ENCODE results near the gene QRICH1.
A peak's percentile ranks its signal among the peaks of the same experiment; 100 is the strongest.

Gene QRICH1, protein sequence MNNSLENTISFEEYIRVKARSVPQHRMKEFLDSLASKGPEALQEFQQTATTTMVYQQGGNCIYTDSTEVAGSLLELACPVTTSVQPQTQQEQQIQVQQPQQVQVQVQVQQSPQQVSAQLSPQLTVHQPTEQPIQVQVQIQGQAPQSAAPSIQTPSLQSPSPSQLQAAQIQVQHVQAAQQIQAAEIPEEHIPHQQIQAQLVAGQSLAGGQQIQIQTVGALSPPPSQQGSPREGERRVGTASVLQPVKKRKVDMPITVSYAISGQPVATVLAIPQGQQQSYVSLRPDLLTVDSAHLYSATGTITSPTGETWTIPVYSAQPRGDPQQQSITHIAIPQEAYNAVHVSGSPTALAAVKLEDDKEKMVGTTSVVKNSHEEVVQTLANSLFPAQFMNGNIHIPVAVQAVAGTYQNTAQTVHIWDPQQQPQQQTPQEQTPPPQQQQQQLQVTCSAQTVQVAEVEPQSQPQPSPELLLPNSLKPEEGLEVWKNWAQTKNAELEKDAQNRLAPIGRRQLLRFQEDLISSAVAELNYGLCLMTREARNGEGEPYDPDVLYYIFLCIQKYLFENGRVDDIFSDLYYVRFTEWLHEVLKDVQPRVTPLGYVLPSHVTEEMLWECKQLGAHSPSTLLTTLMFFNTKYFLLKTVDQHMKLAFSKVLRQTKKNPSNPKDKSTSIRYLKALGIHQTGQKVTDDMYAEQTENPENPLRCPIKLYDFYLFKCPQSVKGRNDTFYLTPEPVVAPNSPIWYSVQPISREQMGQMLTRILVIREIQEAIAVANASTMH

DNA sequence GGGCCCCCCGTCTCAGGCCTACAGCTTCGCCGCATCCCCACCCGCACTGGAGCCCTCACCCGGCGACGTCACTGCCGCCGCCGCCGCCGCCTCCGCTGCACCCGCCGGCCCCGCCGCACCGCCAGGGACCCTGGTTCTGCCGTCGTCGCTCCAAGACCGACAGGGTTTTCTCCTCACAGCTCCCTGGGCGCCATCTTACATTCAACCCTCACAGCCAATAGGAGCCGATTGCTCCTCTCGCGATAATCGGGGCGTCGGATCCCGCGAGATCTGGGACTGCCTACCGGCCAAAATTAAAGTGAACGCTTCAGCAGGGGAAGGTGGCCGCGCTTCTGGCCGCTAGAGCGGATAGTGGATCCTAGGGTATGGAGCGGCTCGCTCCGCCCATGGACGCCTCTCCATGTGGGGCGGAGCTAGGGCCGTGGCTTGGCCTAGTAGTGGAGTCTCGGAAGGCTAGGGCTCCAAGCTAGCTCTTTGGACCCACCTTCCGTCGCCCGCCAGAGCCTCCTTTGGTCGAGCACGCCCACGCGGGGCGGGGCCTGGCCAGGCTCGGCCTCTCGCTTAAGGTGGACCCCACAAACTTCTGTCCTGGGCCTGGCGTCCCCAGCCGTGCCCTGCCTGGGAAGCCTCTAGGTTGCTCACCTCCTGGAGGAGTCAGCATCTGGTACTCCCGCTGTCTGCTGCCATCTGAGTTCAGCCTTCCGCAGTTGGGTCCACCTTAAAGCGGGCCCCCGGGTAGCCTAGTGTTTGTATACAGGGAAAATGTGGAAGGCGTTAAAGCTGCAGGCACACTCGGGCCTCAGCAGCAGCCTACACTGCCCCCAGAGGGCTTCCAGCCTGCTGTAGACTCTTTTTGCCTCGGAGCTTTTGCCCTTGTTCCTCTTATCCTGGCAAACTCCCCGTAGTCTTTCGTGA, at the start of gene QRICH1:
Gene QRICH1, minus strand, starts transcription at position 219 of the 915 bp plus-strand sequence. CDS start 17,054 bp downstream, outside the sequence.
- FAIRE-seq: peak; percentile 83
- peak; percentile 96 for DNase-seq (ENCODE audit: low spot score)

DNA sequence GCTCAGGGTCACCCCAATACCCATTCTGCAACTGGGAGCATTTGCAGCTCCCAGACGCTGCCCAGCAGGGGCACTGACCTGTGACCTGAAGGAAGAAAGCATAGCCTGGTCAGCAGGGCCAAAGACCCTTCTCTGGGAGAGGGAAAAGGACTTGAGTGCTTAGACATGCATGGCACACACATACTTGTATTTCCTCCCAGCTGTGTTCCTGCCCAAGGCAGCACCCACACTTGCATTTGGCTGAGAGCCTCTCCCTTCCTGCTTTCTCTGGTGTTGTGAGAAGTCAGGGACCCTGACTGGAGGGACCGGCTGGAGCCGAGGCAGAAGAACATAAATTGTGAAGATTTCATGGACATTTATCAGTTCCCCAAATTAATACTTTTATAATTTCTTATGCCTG, 46.2 kb upstream of the QRICH1 start:
- FAIRE-seq (no peak), DNase-seq (ENCODE audit: low spot score) (no peak)

DNA sequence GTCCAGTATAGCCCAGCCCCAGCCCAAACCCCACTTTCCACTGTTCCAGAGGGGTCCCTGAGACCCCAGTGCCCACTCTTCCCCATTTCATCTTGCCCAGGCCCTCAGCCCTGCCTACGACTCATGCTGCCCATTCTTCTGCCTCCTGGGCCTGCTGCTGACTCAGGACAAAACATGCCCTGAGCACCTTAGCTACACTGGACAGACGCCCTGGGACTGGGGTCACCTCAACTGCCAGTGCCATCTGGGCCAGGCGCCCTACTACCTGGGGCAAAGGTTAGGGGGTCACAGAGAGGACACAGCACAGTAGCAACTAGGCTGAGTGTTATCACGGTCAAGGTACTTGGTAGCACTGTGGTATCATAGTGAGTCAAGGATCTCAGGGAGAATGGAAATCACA, 41.6 kb upstream of the QRICH1 start:
- FAIRE-seq (no peak), DNase-seq (ENCODE audit: low spot score) (no peak)

DNA sequence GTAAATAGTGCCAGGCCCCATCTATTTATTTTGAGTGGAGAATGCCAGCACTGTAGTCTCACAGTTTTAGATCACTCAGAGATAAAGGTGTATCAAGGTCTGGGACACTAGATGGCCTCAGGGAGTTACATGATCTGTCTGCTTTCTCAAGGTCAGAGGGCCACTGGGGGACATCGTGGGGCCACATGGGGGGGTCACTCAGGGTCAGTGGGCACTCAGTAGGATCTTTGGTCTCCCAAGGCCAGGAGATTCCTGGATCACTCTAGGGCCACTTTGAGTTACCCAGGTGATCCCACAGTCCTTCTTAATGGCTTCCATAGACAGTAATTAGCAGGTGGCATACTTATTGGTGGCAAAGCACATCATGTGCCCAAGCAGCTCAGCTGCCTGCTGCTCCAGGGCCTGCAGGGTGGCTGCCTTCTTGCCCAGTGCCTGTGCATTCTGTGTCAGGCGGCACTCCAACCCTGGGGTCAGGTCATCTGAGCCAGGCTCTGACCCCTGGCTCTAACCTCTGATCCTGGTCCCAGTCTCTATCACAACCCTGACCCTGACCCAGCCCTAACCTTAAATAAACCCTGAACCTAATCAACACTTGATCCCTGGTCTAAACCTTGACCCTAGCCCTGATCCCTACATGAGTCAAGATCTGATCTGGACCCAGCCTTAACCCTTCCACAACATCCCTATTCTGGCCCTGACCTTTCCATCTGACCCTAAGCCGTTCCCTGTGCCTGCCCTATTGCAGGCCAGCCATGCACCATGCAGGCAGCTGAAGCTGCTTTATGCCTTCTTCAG, 40.8 kb upstream of the QRICH1 start:
- FAIRE-seq (no peak), DNase-seq (ENCODE audit: low spot score) (no peak)

DNA sequence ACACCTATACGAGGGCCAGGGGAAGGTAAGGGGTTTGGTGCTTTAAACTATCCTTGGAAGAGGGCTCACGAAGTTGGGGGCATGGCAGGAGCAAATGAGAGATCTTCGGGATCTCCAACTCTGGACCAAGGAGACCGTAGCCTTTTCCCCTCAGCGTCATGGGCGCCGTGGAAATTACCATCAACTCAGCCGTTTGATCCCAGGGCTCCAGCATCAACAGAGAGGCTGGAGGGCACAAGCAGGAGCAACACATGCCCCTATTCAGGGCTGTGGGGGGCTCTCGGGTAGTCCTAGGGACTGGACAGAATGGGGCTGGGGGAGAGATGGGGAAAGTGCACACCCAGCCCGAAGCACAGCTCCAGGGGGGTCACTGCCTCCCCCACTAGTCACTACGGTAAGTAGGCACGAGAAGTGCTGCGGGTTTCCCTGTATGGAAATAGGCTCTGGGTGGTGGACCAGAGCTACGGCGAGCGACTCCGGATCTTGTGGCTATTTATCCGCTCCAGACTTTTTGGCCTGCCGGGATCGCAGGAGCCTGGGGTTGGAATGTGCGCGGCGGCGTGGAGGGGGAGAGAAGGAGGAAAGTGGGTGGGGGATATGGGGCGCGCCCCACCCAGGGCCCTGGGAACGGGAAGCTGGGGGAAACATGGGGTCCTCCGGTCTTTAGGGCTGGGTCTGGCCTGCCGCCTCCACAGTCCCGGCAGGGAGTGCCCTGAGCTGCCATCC, 39.5 kb upstream of the QRICH1 start:
- DNase-seq (ENCODE audit: low spot score) (peak; percentile 72), FAIRE-seq (no peak)

DNA sequence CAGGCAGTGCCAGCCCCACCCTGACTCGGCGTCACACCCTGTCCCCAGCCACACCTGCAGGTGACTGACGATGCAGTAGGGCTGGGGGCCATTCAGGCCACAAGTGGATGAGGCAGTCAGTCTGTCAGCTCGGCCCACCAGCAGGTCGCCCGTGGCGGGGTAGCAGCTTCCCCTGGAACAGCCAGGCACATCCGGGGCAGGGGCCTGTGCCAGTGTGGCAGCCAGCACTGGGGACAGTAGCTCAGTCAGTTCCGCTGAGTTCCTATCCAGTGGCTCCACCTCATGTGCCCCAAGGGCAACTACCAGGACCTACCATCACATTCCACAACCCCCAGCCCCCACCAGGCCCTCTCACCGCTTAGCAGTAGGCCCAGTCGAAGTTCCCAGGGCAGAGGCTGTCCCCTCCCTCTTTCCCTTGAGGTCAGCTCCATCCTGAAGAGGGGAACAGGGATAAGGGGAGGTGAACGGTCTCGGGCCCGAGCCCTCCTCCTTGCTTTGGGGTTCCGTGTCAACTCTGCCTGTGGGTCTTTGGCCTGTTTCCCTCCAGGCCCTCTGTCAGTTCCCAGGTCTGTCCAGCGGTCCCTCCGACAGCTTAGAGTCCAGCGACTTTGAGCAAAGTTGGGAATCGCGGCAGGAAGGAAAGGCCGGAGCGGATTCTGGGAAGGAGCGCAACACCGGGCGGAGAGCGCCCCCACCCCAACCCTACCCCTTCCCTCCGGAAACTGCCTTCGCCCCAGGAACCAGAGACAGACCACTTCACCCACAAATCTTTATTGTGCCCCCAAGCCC, 38.8 kb upstream of the QRICH1 start, which contains the start of gene LAMB2:
Gene LAMB2, minus strand, starts transcription at position 614 of the 789 bp plus-strand sequence. Its CDS starts 183 bp downstream, at position 431.
- peak; percentile 52 for DNase-seq (ENCODE audit: low spot score)
- no peak for FAIRE-seq

DNA sequence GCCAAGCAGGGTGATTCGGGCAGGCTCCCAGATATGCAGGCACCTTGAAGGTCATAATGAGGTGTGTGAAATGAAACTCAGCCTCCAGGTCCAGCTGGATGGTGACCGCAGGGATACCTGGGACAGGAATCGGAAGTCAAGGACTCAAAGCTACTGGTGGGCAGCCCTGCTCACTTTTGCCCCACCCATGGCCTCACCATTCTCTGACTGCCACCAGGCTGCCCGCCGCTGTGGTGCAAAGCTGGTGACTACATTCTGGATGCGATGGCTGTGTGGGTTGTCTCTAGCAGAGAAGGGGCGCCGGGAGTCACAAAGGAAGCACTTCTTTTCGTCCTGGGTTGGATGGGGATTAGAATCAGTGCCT, 38.2 kb upstream of the QRICH1 start:
- FAIRE-seq (no peak), DNase-seq (ENCODE audit: low spot score) (no peak)

DNA sequence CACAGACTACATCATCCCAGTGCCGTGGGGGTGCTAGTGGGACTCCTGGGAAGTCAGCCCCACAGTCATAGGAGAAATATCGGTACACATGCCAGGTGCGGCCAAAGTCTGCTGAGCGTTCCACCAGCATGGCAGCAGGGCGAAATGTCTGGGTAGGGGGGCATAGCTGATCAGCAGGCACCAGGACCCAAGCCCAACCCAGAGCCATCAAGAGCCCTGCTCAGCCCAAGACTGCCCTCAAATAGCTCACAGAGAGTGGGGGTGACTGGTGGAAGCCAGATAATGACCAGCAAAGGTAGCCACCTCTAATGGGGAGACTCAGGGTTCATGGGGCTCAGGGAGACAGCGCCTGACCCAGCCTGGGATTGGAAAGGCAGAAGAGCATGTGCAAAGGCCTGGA, 37.7 kb upstream of the QRICH1 start:
- no peak for DNase-seq (ENCODE audit: low spot score)
- no peak for FAIRE-seq

DNA sequence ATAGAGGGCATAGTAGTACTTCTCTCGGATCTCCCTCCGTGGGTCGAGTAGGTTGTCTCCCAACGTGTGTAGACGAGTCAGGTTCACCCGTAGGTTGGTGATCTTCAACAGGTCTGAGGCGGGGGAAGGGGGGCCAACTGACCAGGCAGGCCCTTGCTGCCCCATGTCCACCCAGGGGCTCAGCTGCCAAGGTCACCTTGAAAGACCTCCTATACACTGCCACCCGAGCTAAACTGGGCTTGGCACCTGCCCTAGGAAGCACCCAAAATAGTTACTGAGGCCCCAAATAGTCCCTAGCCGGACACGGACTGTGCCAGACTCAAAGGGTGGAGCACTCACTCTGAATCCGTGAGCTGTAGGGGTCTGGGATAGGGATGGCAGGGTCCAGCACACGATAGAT, 37.2 kb upstream of the QRICH1 start:
- no peak for DNase-seq (ENCODE audit: low spot score)
- FAIRE-seq: no peak

DNA sequence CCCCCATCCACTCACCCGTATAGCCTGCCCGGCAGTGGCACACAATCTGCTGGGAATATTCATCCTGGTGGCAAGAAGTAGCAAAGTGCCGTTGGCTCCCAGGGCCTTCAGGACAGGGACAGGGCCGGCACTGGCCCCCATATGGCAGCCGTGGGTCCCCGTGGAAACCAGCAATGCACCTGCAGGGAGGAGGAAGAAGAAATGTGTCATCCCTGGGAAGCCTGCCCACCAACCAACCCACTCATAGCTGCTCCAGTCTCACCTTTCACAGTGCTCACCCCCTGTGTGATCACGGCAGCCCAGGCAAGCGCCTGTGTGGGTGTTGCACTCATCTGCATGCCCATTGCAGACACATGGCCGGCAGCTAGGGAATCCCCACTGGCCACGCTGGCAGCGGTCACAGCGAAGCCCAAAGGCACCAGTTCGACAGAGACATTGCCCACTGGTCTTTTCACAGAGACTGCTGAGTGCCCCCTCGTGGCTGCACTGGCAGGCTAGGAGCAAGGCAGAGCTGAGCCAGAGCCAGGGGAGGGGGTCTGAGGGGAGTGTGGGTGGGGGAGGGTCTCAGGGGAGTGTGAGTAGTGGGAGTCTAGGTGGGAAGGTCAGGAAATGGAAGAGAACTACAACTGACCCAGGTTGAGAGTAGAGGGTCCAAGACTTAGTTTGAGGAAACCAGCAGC, 31.3 kb upstream of the QRICH1 start:
- no peak for DNase-seq (ENCODE audit: low spot score)
- FAIRE-seq: no peak

DNA sequence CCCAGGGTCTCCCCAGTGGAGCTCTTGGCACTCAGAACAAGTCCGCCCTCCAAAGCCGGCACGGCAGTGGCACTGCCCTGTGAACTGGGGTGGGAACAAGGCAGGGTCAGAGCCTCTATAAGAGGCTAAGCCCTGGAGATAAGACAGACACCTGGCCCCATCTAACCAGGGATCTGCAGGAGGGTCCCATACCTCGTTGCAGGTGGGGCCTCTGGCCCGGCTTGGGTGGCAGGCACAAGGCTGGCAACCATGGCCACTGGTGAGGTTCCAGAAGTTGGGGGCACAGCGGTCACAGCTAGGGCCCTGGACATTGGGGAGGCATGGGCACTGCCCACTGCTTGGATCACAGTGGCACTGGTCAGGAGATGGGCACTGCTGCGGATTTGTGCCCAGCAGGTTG, 30.3 kb upstream of the QRICH1 start:
- DNase-seq (ENCODE audit: low spot score): no peak
- FAIRE-seq: no peak

DNA sequence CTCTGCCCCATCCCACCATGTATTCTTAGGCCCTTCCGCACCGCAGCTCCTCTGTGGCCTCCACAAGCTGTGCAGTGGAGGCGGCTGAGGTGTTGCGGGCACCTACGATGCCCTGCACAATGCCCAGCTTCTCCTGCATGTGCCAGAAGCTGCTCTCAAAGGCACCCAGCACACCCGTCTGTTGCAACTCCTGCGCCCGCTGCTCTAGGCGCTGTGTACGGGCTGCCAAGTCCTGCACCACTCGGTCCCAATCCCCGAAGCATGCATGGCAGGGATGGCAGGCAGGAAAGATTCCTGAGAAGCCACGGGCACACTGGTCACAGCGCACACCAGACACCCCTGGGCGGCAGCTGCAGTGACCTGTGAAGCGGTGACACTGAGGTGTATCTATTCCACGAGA, 29.8 kb upstream of the QRICH1 start:
- no peak for FAIRE-seq
- DNase-seq (ENCODE audit: low spot score): no peak

DNA sequence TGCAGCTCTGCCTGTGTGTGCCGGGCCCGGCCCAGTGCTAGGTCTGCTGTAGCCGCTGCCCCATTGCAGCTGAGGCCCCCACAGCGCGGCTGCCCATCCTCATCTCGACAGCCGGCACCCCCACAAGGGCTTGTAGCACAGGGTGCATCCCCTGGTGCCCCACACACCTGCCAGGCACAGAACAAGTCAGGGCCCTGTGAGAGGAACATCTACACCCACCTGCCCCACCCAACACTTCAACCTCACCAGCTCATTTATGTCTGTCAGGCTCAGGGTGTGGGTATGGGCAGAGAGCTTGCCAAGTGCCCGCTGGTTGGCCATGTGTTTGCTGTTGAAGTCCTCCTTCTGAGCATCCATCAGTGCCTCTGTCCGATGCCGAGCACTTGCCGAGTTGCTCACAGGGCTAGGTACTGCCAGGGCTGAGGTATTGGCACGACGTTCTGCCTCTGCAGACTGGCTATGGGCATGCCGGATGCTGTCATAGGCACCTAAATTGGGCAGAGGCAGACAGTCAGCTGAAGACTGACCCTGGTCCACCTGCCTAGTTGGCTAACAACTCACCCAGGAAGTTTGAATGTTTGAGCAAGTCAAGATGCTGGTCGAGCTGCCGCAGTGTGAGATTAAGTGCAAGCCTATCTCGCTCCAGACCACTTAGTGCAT, 29.1 kb upstream of the QRICH1 start:
- FAIRE-seq (no peak), DNase-seq (ENCODE audit: low spot score) (no peak)

DNA sequence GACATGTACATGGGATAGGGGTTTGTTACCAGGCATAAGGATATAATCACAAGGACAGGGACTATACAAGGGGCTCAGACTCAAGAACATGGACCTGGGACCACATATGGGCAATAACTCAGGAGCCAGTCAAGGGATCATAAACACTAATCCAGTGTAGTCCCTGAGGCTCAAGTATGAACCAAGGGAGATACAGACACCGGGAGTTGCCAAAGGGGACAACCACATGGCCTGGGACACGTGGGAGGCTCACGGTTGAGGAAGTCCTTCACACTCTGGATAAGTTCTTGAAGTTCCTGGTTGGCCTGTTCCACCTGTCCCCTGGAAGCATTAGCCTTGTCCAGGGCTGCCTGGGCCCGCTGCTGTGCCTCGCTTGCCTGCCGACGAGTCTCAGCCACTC, 28.6 kb upstream of the QRICH1 start:
- FAIRE-seq (no peak), DNase-seq (ENCODE audit: low spot score) (no peak)

DNA sequence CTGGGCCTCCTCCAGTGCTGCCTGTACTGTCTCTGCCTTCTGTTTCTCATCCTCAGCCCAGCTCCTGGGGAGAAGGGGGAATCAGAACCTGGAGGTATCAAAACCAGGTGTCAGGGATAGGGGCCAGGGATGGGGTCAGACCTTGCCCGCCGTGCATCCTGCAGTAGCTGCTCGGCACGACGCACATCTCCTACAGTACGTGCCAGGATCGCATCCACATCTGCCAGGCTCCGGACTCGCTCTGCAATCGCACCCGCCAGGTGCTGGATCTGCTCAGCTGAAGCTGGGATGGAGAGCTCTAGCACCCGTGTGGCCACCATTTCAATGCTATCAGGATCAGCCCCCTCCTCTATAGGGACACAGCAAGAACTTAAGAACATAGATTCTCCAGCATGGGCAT, 28.2 kb upstream of the QRICH1 start:
- FAIRE-seq (no peak), DNase-seq (ENCODE audit: low spot score) (no peak)

DNA sequence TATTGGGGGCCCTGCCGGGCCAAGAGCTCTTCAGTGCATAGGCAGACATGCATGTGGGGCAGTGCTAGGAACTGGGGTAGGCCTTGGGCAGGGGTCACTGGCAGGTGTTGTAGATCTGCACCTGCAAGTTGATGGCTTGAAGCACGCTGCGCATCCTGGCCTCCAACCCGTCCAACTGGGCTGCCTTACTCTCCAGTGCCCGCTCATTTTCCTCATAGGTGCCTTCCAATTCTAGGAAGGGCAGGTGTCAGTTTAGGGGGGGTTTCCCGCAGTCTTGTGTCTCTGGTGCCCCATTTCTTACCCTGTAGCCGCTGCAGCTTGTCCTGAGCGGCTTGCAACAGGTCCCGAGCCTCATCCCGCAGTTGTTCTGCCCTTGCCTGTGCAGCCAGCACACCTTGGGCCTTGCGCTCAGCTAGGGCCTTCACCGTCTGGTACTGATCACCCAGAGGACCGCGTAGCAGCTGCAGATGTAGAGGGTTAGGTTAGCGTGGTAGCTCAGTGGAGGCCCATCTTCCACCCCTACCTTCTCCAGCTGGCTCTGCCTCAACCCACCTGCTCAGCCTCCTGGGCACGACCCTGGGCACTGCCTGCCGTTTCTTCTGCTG, 27.4 kb upstream of the QRICH1 start:
- FAIRE-seq: no peak
- DNase-seq (ENCODE audit: low spot score): no peak

DNA sequence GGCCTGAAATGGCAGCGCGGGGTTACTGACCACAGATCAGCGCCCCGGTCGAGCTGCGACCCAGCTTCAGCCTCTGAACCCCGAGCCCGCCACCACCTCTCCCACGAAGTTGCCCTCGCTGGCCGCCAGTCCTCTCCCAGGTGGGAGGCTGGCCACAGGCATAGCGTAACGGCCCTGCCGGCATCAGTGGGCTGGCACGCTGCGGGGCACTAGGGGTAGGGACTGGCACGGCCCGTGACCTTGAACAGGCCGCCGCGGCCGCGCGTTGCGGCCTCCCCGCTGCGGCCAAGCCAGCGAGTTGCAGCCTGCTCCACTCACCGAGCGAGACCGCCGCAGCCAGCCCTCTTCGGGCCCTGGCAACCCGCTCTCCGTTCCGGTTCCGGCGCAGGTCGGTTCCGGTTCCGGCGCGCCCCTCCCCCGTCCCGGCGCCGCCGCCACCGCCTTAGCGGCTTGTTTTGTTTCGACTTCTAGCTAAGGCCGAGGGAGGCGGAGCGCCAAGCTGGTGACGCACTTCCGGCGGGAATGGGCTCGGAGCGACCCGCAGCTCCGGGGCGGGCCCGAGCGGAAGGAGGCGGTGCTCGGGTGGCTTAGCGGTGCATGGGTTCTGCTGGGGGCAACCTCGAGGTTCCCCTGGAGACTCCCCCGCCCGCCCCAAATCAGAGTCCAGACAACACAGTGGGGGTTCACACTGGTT, 26.7 kb upstream of the QRICH1 start, which contains the start of gene USP19:
Gene USP19, minus strand, starts transcription at position 386 of the 694 bp plus-strand sequence. CDS start 1,678 bp downstream, outside the sequence.
- DNase-seq (ENCODE audit: low spot score) (peak; percentile 69), FAIRE-seq (no peak)

Measured in RCC 7860 (cell line).